Peyer's patch (tissue), 4 donors: ENCODE data around the gene GRIK4.

Experiments used
- POLR2A ChIP-seq, 2 donors: fragments of 450-650 bp; IDR thresholded peaks; one replicate each; pipeline ENCODE4 v1.5.1; 2017; ENCODE audit warnings: antibody characterized with exemption in 2 of 2, mild to moderate bottlenecking in 2 of 2, moderate library complexity in 2 of 2
- TF ChIP-seq, protein P1 (sequence below), 6 experiments: fragments of 450-650 bp in 4 of 6; fragments of 200-600 bp in 2 of 6; sonication (generic) in 1 of 6; IDR thresholded peaks; one replicate each; pipeline ENCODE4 v1.5.1; 2017 to 2019; ENCODE audit warnings: antibody characterized with exemption in 6 of 6, mild to moderate bottlenecking in 3 of 6, moderate library complexity in 1 of 6

DNA sequence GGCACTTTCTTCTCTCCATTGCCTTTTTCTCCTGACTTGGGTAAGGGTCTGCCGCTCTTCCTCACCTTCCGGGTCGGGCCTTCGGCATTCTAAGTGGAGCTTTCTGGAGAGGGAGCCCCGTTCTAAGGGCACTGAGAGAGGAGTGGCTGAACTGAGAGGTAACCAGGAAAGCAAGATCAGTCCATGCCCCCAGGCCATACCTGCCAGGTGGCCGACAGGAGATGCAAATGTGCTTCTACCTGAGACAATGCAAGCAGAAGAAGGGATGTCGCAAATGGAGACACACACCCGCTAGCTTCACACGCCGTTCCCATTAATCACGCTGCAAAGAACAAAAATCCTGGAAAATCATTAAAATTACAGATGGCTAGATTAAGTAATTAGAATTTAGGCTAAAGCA is 356.0 kb downstream of the GRIK4 start:
- TF ChIP-seq, protein P1, sequence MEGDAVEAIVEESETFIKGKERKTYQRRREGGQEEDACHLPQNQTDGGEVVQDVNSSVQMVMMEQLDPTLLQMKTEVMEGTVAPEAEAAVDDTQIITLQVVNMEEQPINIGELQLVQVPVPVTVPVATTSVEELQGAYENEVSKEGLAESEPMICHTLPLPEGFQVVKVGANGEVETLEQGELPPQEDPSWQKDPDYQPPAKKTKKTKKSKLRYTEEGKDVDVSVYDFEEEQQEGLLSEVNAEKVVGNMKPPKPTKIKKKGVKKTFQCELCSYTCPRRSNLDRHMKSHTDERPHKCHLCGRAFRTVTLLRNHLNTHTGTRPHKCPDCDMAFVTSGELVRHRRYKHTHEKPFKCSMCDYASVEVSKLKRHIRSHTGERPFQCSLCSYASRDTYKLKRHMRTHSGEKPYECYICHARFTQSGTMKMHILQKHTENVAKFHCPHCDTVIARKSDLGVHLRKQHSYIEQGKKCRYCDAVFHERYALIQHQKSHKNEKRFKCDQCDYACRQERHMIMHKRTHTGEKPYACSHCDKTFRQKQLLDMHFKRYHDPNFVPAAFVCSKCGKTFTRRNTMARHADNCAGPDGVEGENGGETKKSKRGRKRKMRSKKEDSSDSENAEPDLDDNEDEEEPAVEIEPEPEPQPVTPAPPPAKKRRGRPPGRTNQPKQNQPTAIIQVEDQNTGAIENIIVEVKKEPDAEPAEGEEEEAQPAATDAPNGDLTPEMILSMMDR (IDR thresholded peaks at IDR 0.05), result no peak
- TF ChIP-seq POLR2A (IDR thresholded peaks at IDR 0.05), result no peak
